Gastrocnemius medialis (tissue), 4 donors: ENCODE results near the gene LRRC40.
"Not testable (repeated sequence)": the region's sequence is repeated elsewhere in the genome, so short reads cannot be mapped to it uniquely, and the experiment has no call there.

Experiments
- CTCF ChIP-seq, 5 experiments: fragments of 450-650 bp in 3 of 5; fragments of 200-600 bp in 2 of 5; sonication (generic) in 2 of 5; IDR thresholded peaks in 4 of 5; conservative IDR thresholded peaks in 1 of 5; 1 replicate in 4 of 5; 2 replicates in 1 of 5; pipeline ENCODE4 v1.5.1; 2016 to 2019; ENCODE audit warnings: antibody characterized with exemption in 5 of 5, mild to moderate bottlenecking in 3 of 5, moderate library complexity in 3 of 5
- POLR2A ChIP-seq, 2 donors: fragments of 450-650 bp; IDR thresholded peaks; one replicate each; pipeline ENCODE4 v1.6.1; 2017; ENCODE audit warnings: antibody characterized with exemption in 2 of 2, mild to moderate bottlenecking in 2 of 2, moderate library complexity in 2 of 2

- not testable (repeated sequence) for TF ChIP-seq CTCF (IDR thresholded peaks at IDR 0.05 in 4 of 5, conservative IDR thresholded peaks at IDR 0.05 in 1 of 5); POLR2A (IDR thresholded peaks at IDR 0.05)
These were observed 20.2 kb downstream of the LRRC40 start for GRCh38 chr1:70185181-70185580.
